GM12878 (cell line): ENCODE results near the gene MATN3. TPM values are rescaled to one million over a fixed set of nuclear protein-coding genes. Genes with fewer than 3 reads are reported as not detected.
A peak's percentile ranks its signal among the peaks of the same experiment; 100 is the strongest.

ENCODE experiments used
- ATAC-seq: fragments of 200-7000 bp; cut with Tn5 transposase; 3 replicates; pipeline ENCODE4 v1.9.1; 2020; ENCODE audit warnings: mild to moderate bottlenecking, moderate library complexity
- BruUV-seq: library from RNA; stranded (reverse); fragments of 400-500 nt; replicated peaks from 2 replicates; lab custom pipeline; 2021; lab: Mats Ljungman, UMichigan
- CTCF ChIA-PET: fragments of 300-600 bp; sonication (Branson Sonifier 250); formaldehyde crosslinking; extraction: SDS; loops from one replicate; lab custom pipeline; 2021; ENCODE audit warnings: inconsistent platforms; lab: Yijun Ruan, JAX
- POLR2A ChIA-PET: fragments of 350-600 bp; formaldehyde crosslinking; extraction: SDS; loops from one replicate; lab custom pipeline; 2021; ENCODE audit warnings: inconsistent platforms; lab: Charles Lee
- RAD21 ChIA-PET: fragments of 300-600 bp; sonication (Branson Sonifier 250); formaldehyde crosslinking; loops from one replicate; lab custom pipeline; 2023; ENCODE audit warnings: antibody characterized with exemption; ENCODE audit not compliant: unreplicated experiment; lab: Charles Lee
- SMC1A ChIA-PET: fragments of 300-600 bp; sonication (Branson Sonifier 250); formaldehyde crosslinking; loops from one replicate; lab custom pipeline; 2023; ENCODE audit not compliant: unreplicated experiment, uncharacterized antibody; lab: Charles Lee
- DNase-seq: peaks from one replicate; pipeline ENCODE4 v3.0.0-alpha.2; 2011; ENCODE audit warnings: low read depth, low spot score
- FAIRE-seq: peaks from 3 replicates; lab custom pipeline; 2011; peaks lifted over from hg19 to GRCh38; lab: Jason Lieb, UNC
- H2AFZ ChIP-seq: 2 replicates; pipeline ENCODE4 v1.6.0; 2011; ENCODE audit warnings: low read depth, low read length, control low read depth; ENCODE audit not compliant: control insufficient read depth
- H3K27ac ChIP-seq: 2 replicates; pipeline ENCODE4 v1.5.1; 2011; ENCODE audit warnings: control low read depth; ENCODE audit not compliant: control insufficient read depth, insufficient read depth
- H3K27me3 ChIP-seq, 2 experiments: replicated peaks in 1 of 2; 2 replicates each; pipeline versions ENCODE4 v1.6.0 to v1.6.1; 2011; ENCODE audit warnings: low read length in 1 of 2; ENCODE audit not compliant: control insufficient read depth in 2 of 2, insufficient read depth in 2 of 2
- H3K36me3 ChIP-seq, 2 experiments: 2 replicates each; pipeline ENCODE4 v1.5.1; 2011; ENCODE audit warnings: low read length in 1 of 2; ENCODE audit not compliant: control insufficient read depth in 2 of 2, insufficient read depth in 2 of 2
- H3K4me1 ChIP-seq: 2 replicates; pipeline ENCODE4 v1.6.1; 2011; ENCODE audit warnings: mild to moderate bottlenecking, low read length, moderate library complexity, mixed read lengths; ENCODE audit not compliant: control insufficient read depth, insufficient read depth
- H3K4me2 ChIP-seq: 2 replicates; pipeline ENCODE4 v1.6.0; 2011; ENCODE audit warnings: control low read depth; ENCODE audit not compliant: control insufficient read depth, insufficient read depth
- H3K4me3 ChIP-seq: fragments of 200-600 bp; sonication (generic); 2 replicates; pipeline ENCODE4 v1.5.1; 2016
- H3K79me2 ChIP-seq: 2 replicates; pipeline ENCODE4 v1.6.0; 2011; ENCODE audit warnings: low read length; ENCODE audit not compliant: control insufficient read depth, insufficient read depth
- H3K9ac ChIP-seq: 2 replicates; pipeline ENCODE4 v1.8.0; 2011; ENCODE audit warnings: low read length, control low read depth, mixed read lengths; ENCODE audit not compliant: control insufficient read depth, insufficient read depth
- H3K9me3 ChIP-seq: replicated peaks from 3 replicates; pipeline ENCODE4 v1.5.1; 2011; ENCODE audit warnings: mild to moderate bottlenecking, low read length; ENCODE audit not compliant: control insufficient read depth, insufficient read depth
- H4K20me1 ChIP-seq: 2 replicates; pipeline ENCODE4 v1.6.0; 2011; ENCODE audit not compliant: control insufficient read depth, insufficient read depth
- ATF7 ChIP-seq: fragments of 450-650 bp; IDR thresholded peaks from 2 replicates; pipeline ENCODE4 v1.6.1; 2016; ENCODE audit warnings: low read depth, mild to moderate bottlenecking
- BCL11A ChIP-seq: IDR thresholded peaks from 2 replicates; pipeline ENCODE4 v1.6.1; 2011; ENCODE audit warnings: low read depth, low read length
- CBFB ChIP-seq: IDR thresholded peaks from 2 replicates; pipeline ENCODE4 v1.6.1; 2016; ENCODE audit warnings: antibody characterized with exemption, low read depth
- CHD2 ChIP-seq: IDR thresholded peaks from 2 replicates; pipeline ENCODE4 v1.6.1; 2011; ENCODE audit warnings: low read depth, low read length, improper control_type of control experiment, borderline replicate concordance
- MLLT1 ChIP-seq: fragments of 450-650 bp; IDR thresholded peaks from 2 replicates; pipeline ENCODE4 v1.6.1; 2016; ENCODE audit warnings: mild to moderate bottlenecking
- MXI1 ChIP-seq: fragments of 150-350 bp; IDR thresholded peaks from 2 replicates; pipeline ENCODE4 v1.6.1; 2011; ENCODE audit warnings: low read depth, mild to moderate bottlenecking, inconsistent platforms, low read length, improper control_type of control experiment
- POLR2A ChIP-seq: IDR thresholded peaks from 2 replicates; pipeline ENCODE4 v1.6.1; 2011; ENCODE audit warnings: low read depth, mild to moderate bottlenecking, low read length
- RAD51 ChIP-seq: fragments of 450-650 bp; IDR thresholded peaks from 2 replicates; pipeline ENCODE4 v1.6.1; 2016; ENCODE audit warnings: moderate library complexity, mild to moderate bottlenecking, inconsistent platforms
- RBBP5 ChIP-seq: fragments of 200-600 bp; sonication (generic); conservative IDR thresholded peaks from 2 replicates; pipeline ENCODE4 v1.6.1; 2016
- RELA ChIP-seq: fragments of 450-650 bp; IDR thresholded peaks from 2 replicates; pipeline ENCODE4 v1.8.0; 2014; ENCODE audit warnings: borderline replicate concordance; ENCODE audit not compliant: partially characterized antibody
- RUNX3 ChIP-seq: IDR thresholded peaks from 2 replicates; pipeline ENCODE4 v1.6.1; 2012; ENCODE audit warnings: low read length, inconsistent platforms
- SKIL ChIP-seq: fragments of 450-650 bp; IDR thresholded peaks from 2 replicates; pipeline ENCODE4 v1.6.1; 2017; ENCODE audit warnings: mild to moderate bottlenecking, low read depth, inconsistent platforms; ENCODE audit not compliant: poor library complexity, severe bottlenecking
- TAF1 ChIP-seq: IDR thresholded peaks from 2 replicates; pipeline ENCODE4 v1.6.1; 2011; ENCODE audit warnings: mild to moderate bottlenecking, low read depth, low read length, borderline replicate concordance
- ZBTB40 ChIP-seq: fragments of 450-650 bp; IDR thresholded peaks from 2 replicates; pipeline ENCODE4 v1.6.1; 2016; ENCODE audit warnings: mild to moderate bottlenecking, moderate library complexity, borderline replicate concordance
- ZNF217 ChIP-seq: fragments of 450-650 bp; IDR thresholded peaks from 2 replicates; pipeline ENCODE4 v1.6.1; 2017; ENCODE audit warnings: antibody characterized with exemption, mild to moderate bottlenecking
- WGBS: methylation state at CpG from one replicate; pipeline ENCODE4 v1.1.6; 2016; ENCODE audit warnings: low lambda C conversion rate; ENCODE audit not compliant: insufficient replicate concordance, insufficient coverage; ENCODE audit errors: missing lambda C conversion rate; 5-methylcytosine and 5-hydroxymethylcytosine counted together
- in situ Hi-C: fragments of 300-500 bp; cut with MboI; formaldehyde crosslinking; loops from 9 replicates; pipeline ENCODE4 v1.14.3; 2018; ENCODE audit warnings: mixed read lengths
- intact Hi-C: fragments of 100-400 bp; cut with micrococcal nuclease; formaldehyde crosslinking; loops from one replicate; pipeline ENCODE4 v1.14.2; 2022; ENCODE audit not compliant: unreplicated experiment
- polyA plus RNA-seq, 11 experiments: library from polyadenylated mRNA; depleted of rRNA in 4 of 11; unstranded in 6 of 11; stranded (reverse) in 5 of 11; fragments of >200 nt; fragmentation: Nextera tagmentation in 4 of 11; fragmentation: Illumina TruSeq in 1 of 11; extraction: Ambion mirVana in 4 of 11; extraction: Trizol in 1 of 11; gene quantifications; 1 replicate in 1 of 11; 2 replicates in 10 of 11; pipeline versions ENCODE4 v1.2.1 to v1.2.3, GENCODE V29; 2011 to 2016; ENCODE audit warnings: inconsistent platforms in 2 of 11, missing spikeins in 2 of 11, low read depth in 1 of 11
- total RNA-seq, 4 experiments: library from RNA; depleted of rRNA in 3 of 4; stranded (reverse); fragments of >200 nt in 3 of 4; fragmentation: Illumina TruSeq in 1 of 4; extraction: Trizol in 1 of 4; gene quantifications; 2 replicates each; pipeline versions ENCODE4 v1.2.1 to v1.2.3, GENCODE V29; 2013 to 2021

The MATN3 gene
- total and polyA plus RNA-seq, 10 of the 15 experiments (the other 5 are each of a cell fraction or from before 2014, with no cell fraction given), result 0.09 TPM; not detected in 9

GRCh38 chr2:20050104-20050645 is 37.7 kb upstream of the MATN3 start:
- Histone ChIP-seq H3K4me2 (peak overlapping the region; percentile 93), H4K20me1 (no peaks in the 10 kb centered on the region), H3K27ac (peak overlapping the region; percentile 99), H3K4me1 (0 out of 2 replicates have a peak, but pooled peaks cover 11% of the 10 kb centered on the region), H3K4me3 (peak overlapping the region; percentile 80), H3K27me3 (no peaks in the 10 kb centered on the region), H2AFZ (peak overlapping the region; percentile 46), H3K79me2 (peaks cover 54% of the 10 kb centered on the region), H3K36me3 (no peaks in the 10 kb centered on the region), H3K9me3 (no peaks in the 10 kb centered on the region), H3K9ac (peak overlapping the region; percentile 97)
- RAD21 ChIA-PET, result interaction anchor here (1.0 to 4.1 kb wide), 6 partner anchors 11 to 175 kb away, joined by 3 to 18 read pairs (median 8); partner anchors contain the start of gene SDC1
- in situ Hi-C loops (no loop called here), intact Hi-C loops (loop anchor here (5.0 kb wide), 1 partner anchor 148 kb away; the partner anchor contains the start of gene TTC32)
- FAIRE-seq (no peak), DNase-seq (peak; percentile 49), ATAC-seq (peak; percentile 61)
- BruUV-seq, result no TSS peak
- SMC1A ChIA-PET, result interaction anchor here (0.7 to 4.7 kb wide), 7 partner anchors 12 to 150 kb away, joined by 3 to 31 read pairs (median 9); partner anchors contain the start of gene WDR35
- 1% methylated on average over 10 of the region's 10 CpGs for WGBS
- CTCF ChIA-PET, result interaction anchor here (0.9 to 3.8 kb wide), 8 partner anchors 9 to 176 kb away, joined by 3 to 24 read pairs (median 12); partner anchors contain the start of genes SDC1 and WDR35
- POLR2A ChIA-PET, result interaction anchor here (1.1 to 4.2 kb wide), 4 partner anchors 8 to 61 kb away, joined by 3 to 17 read pairs (median 4); partner anchors contain the start of gene WDR35
- TF ChIP-seq RUNX3 (peak; percentile 57), MXI1 (peak; percentile 27; the same call in 1 of the 2 replicates), POLR2A (peak; percentile 26; the same call in 1 of the 2 replicates), RELA (no peak), ZNF217 (no peak), MLLT1 (peak; percentile 35; the same call in 1 of the 2 replicates), RAD51 (no peak), CBFB (peak; percentile 46; the same call in 1 of the 2 replicates), ZBTB40 (no peak), SKIL (peak; percentile 58), CHD2 (no peak), BCL11A (peak; percentile 88; the same call in 1 of the 2 replicates), RBBP5 (no peak), TAF1 (peak; percentile 46; the same call in 1 of the 2 replicates), ATF7 (peak; percentile 72)
